GM19043 (cell line): ENCODE results near the gene AVPR2.

ENCODE experiments used
- ATAC-seq: cut with Tn5 transposase; IDR thresholded peaks from one replicate; pipeline ENCODE4 v1.9.1; 2021; ENCODE audit warnings: low read depth; ENCODE audit not compliant: unreplicated experiment

AVPR2 gene

GRCh38 chrX:153870791-153871360, 33.6 kb upstream of the AVPR2 start:
- ATAC-seq = no peak

DNA sequence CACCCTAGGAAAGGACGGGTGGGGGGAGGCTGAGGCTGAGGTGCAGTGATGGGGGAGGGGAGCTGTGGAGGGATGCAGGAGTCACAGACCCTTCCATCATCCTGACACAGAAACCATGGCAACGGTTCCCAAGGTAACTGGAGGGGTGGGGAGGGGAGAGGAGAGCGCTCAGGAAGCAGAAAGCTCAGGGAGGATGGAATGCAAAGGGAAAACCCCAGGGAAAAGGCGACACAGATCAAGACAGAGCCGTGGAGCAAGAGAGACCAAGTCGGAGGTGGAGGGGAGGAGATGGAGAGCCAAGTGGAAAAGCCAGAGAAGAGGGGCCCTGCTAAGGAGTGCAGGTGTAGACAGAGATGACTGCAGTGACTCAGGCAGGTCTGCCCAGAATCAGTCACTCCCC, 33.0 kb upstream of the AVPR2 start:
- no peak for ATAC-seq

DNA sequence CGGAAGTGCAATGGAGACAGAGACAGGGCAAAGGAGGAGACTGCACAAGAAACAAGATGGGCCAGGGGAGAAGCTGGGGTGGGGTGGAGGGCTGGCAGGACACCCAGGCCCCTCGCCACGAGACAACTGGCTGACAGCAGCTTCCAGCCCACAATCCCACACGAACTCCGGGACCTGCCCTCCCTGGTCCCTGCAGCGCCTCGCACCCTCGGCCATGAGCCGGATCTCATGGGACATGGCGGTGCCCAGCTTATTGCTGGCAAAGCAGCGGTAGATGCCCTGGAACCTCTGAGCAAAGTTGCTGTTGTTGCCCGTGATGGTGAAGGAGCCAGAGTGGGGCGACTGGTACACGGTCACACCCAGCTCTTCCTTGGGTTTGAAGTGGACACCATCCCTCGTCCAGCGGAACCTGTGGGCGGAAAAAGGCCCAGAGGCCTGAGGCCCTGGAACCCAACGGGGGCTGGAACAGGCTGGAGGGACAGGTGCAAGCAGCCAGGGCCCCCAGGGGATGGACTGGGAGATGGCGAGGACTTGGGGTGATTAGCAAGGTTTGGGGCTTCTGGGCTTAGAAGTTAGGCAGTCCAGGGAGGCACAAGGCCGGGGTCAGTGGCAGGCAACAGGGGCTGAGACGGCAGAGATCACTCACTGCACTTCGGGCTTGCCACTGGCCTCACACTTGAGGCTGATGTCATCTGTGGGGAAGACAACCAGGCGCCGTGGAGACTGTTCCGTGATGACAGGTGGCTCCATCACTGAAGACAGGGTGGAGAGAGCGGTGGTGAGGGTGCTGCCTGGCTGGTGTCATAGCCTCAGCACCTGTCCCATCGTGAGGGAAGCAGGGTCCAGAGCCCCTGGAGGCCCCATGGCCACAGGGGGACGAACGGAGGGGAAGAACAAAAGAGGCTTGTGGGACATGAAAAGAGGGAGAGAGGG, 32.3 kb upstream of the AVPR2 start:
- ATAC-seq = no peak

GRCh38 chrX:153873282-153874084, 31.0 kb upstream of the AVPR2 start:
- ATAC-seq = no peak

- no peak for ATAC-seq
Observed at GRCh38 chrX:153874085-153874365, 30.4 kb upstream of the AVPR2 start.

DNA sequence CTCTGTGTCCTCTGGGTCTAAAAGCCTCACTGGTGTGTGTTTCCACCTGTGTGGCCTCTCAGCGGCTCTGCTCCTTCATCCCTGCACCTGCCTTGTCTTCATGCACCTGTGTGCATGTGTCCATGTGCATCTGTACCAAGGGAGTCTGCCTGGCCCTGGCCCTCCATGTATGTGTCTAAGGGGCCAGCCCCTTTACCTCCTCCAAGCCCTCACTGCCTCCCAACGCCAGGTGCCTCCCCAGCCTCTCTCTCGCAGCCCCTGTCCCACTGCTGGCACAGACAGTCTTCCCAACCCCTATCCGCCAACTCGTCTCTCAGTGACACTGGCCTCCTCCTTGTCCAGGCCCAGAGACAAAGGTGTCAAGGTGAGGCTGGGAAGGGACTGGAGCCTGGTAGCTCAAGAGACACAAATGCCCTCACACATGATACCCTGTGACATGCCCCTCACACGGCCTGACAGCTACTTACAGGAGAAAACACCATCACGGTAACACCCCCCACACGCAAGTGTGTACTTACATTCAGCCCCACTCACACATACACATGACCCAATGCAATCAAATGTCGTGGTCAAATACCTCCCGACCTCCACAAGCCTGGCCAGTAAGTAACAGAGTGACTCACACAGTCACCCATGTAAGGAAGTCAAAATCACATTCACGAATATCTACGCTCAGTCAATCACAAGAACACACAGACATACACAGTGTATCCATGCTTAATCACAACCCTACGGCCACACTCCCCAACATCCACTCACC, 29.9 kb upstream of the AVPR2 start:
- ATAC-seq = no peak

- ATAC-seq = no peak
Observed at GRCh38 chrX:153875391-153876111, 28.9 kb upstream of the AVPR2 start.

DNA sequence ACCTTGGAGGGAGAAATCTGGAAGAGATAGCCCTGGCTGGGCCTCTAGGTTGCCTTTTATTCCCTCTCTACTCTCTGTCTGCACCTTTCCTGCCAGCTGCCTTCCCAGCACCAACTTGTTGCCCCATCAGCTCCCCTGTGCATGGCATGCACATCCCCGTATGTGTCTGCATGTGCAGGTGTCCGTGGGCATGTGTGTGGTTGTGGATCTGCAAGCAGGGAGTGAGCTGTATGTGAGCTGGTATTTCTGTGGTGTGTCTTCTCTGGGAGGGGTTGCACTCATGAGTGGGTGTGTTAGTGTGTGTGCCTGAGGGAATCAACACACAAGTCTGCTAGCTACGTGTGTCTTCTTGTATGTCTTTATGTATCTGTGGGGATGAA, 28.4 kb upstream of the AVPR2 start:
- no peak for ATAC-seq

DNA sequence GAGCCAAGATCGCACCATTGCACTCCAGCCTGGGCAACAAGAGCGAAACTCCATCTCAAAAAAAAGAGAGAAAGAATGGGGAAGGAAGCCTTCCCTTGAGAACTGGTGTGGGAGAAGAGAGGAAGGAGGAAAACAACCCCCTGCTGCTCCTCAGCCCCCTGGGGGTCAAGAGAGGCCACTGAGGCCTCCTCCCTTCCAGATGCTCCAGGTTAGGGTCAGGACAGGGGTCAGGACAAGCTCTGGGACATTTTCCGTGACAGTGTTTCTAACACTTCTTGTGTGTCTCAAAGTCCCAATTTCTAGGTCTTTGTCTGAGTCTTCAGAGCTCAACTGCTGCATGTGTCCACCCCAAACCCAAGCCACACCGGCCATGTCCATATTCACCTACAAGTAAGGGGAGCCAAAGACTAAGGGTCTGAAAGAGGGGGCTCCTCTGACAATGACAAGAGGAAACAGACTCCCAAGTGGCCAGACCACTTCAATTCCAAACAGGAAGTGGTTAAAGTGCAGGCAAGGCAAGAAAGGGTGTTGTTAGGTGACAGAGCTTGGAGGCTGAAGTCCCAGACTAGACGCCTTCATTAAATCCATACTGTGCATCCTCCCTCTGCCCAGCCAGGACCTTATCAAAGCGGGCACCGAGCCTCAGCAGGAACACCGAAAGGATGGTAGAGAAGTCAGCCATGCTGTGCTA, 26.8 kb upstream of the AVPR2 start:
- no peak for ATAC-seq

DNA sequence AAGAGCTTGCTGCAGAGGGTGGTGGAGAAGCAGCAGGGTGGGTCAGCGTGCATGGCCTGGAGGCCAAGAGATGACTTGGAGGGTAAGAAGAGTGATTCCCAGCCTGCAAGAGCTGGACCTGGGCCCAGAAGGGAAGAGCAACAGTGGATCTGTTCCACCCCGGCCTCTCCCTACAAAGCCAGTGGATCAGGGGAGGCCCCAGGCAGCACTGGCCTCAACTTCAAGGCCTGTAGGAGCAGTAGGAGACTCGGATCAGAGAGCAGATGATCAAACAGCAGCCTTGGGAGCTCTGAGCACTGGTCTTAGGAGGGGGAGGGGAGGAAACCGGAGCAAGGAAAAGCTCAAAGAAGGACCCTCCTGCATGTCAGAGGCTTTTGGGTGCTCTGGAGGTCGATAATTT, 26.1 kb upstream of the AVPR2 start:
- no peak for ATAC-seq

GRCh38 chrX:153878969-153879653, 25.4 kb upstream of the AVPR2 start:
- no peak for ATAC-seq

- no peak for ATAC-seq
Observed at GRCh38 chrX:153879741-153880439, 24.6 kb upstream of the AVPR2 start.

DNA sequence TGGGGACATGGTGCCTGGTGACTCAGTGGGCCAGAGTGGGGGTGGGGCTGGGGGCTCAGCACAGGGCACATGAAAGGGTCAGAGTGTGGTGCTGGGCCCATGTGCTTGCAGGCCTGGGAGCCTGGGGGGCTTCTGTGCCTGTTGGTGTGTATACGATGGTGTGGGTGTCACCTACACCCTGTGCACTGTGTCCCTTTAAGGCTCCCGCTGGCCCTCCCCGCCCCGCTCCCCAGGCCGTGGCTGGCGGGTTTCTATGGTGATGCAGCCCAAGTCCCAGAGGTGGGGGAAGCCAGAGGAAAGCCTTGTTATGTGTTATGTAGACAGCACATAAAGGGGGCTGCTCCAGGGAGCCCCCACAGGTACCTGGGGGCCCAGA, 24.0 kb upstream of the AVPR2 start:
- ATAC-seq = no peak

DNA sequence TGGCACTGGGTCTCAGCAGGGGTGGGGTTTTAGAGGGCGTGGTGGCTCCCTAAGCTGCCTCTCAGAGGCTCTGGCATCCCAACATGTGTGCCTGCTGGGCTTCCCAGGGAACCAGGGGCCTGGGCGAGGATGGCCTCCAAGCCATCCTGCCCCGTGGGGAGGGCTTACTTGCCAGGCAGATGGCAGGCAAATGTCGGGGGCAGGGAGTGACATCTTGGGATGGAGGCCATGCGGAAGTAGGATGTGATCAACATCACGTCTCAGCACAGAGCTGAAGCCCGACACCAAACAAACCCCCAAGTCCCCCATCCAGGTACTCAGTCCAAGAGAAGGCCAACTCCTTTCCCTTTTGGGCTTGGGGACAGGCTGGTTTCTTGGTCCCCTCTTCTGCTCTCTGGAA, 23.2 kb upstream of the AVPR2 start:
- no peak for ATAC-seq

- no peak for ATAC-seq
Observed at GRCh38 chrX:153882086-153882498, 22.4 kb upstream of the AVPR2 start.

DNA sequence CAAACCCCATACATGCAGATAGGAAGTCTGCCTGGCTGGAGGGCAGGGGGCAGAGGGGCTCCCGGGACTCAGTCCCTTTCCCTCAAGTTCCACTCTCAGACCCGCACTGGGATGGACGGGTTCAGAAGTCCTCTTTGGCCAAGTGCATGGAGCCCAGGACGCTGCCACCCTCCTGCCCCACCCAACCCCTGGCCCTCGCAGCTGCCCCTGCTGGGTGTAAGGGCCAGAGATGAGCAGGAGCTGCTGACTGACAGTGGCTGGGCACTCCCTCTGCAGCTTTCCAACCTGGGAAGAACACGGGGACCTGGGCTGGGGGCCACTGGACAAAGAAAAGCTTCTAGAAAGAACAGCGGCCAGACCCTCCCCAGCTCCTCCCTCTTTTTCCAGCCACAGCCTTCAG, 21.9 kb upstream of the AVPR2 start:
- ATAC-seq = no peak

- ATAC-seq = no peak
Observed at GRCh38 chrX:153883163-153883843, 21.2 kb upstream of the AVPR2 start.

DNA sequence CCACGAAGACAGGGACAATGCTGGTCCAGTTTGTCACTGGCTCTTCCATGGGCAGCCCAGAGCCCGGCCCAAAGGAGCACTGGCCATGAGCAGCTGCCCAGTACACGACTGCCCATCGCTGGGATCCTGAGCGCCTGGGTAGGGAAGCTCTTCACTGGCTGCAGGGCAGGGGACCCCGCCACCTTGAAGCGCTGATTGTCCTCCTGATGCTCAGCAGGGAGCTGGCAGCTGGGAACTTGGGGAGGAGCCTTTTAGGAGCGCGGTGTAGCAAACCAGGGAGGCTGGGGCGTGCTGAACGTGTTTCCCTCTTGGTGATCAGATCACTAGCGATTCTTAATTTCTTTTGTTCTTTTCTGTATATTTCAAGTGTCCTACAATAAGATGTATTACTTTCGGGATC, 20.3 kb upstream of the AVPR2 start:
- no peak for ATAC-seq
